Sigmoid colon (tissue), 7 donors: ENCODE data around the gene ATF7. TPM values are rescaled to one million over a fixed set of nuclear protein-coding genes. Genes with fewer than 3 reads are reported as not detected.
A peak's percentile ranks its signal among the peaks of the same experiment; 100 is the strongest.

Experiments used
- DNase-seq: peaks from one replicate; pipeline ENCODE4 v3.0.0-alpha.2; 2019
- H3K27ac ChIP-seq, 4 donors: fragments of 200-600 bp; sonication (generic); one replicate each; pipeline ENCODE4 v1.5.1; 2016 to 2019; ENCODE audit warnings: mild to moderate bottlenecking in 1 of 4
- H3K27me3 ChIP-seq, 3 donors: fragments of 200-600 bp; sonication (generic); one replicate each; pipeline ENCODE4 v1.5.1; 2019; ENCODE audit warnings: mild to moderate bottlenecking in 1 of 3
- H3K36me3 ChIP-seq, 4 donors: fragments of 200-600 bp; sonication (generic); one replicate each; pipeline ENCODE4 v1.5.1; 2016 to 2019
- H3K4me1 ChIP-seq, 4 donors: fragments of 200-600 bp; sonication (generic); one replicate each; pipeline ENCODE4 v1.5.1; 2017 to 2019
- H3K4me3 ChIP-seq, 4 donors: fragments of 200-600 bp; sonication (generic); one replicate each; pipeline ENCODE4 v1.5.1; 2017 to 2019; ENCODE audit warnings: mild to moderate bottlenecking in 2 of 4, moderate library complexity in 1 of 4
- H3K9me3 ChIP-seq, 4 donors: fragments of 200-600 bp in 3 of 4; sonication (generic) in 3 of 4; one replicate each; pipeline versions ENCODE4 v1.5.1 to v1.6.1; 2013 to 2019
- CTCF ChIP-seq, 4 experiments: fragments of 450-650 bp in 3 of 4; fragments of 200-600 bp in 1 of 4; IDR thresholded peaks; one replicate each; pipeline ENCODE4 v1.5.1; 2016 to 2019; ENCODE audit warnings: antibody characterized with exemption in 4 of 4, mild to moderate bottlenecking in 3 of 4, moderate library complexity in 2 of 4
- EP300 ChIP-seq, 4 donors: sonication (generic); formaldehyde crosslinking; IDR thresholded peaks; one replicate each; pipeline ENCODE4 v1.6.1; 2017; ENCODE audit warnings: antibody characterized with exemption in 4 of 4
- POLR2A ChIP-seq, 2 donors: fragments of 450-650 bp; IDR thresholded peaks; one replicate each; pipeline ENCODE4 v1.6.1; 2016; ENCODE audit warnings: antibody characterized with exemption in 2 of 2, mild to moderate bottlenecking in 2 of 2, moderate library complexity in 2 of 2
- POLR2AphosphoS5 ChIP-seq, 4 donors: sonication (generic); formaldehyde crosslinking; IDR thresholded peaks; one replicate each; pipeline ENCODE4 v1.6.1; 2017; ENCODE audit warnings: antibody characterized with exemption in 4 of 4
- WGBS, 2 donors: extraction: QIAGEN DNeasy Blood & Tissue Kit; methylation state at CpG; one replicate each; pipeline ENCODE4 v1.1.7; 2013; 5-methylcytosine and 5-hydroxymethylcytosine counted together
- intact Hi-C: fragments of 100-400 bp; cut with DNase I; formaldehyde crosslinking; loops from one replicate; pipeline ENCODE4 v1.15.1; 2023
- polyA plus RNA-seq, 3 donors: library from polyadenylated mRNA; stranded (reverse); fragments of 200-250 nt; gene quantifications; one replicate each; pipeline ENCODE4 v1.2.3, GENCODE V29; 2013
- total RNA-seq, 4 donors: library from RNA; depleted of rRNA; stranded (reverse); fragments of >200 nt; gene quantifications; one replicate each; pipeline ENCODE4 v1.1.0, GENCODE V29; 2016
- donor health status: healthy with polysubstance abuse.
- donor health status: Bipolar disorder and iron deficiency.
- donor health status: healthy.

The ATF7 gene
- total and polyA plus RNA-seq, 7 donors, result 20.2 to 36.0 (median 22.0) TPM

GRCh38 chr12:53585448-53586125, 40.6 kb downstream of the ATF7 start:
- WGBS, 2 donors, result 88 to 90% methylated on average over 2 of the region's 2 CpGs
- Histone ChIP-seq H3K27ac (no peak overlapping the region), H3K36me3 (no peaks in the 10 kb centered on the region), H3K9me3 (no peaks in the 10 kb centered on the region), H3K4me3 (no peak overlapping the region), H3K4me1 (peaks cover 0 to 27% (median 12%) of the 10 kb centered on the region in 4 donors), H3K27me3 (no peaks in the 10 kb centered on the region)
- no peak for DNase-seq
- intact Hi-C loops, result no loop called here
- no peak for TF ChIP-seq CTCF (IDR thresholded peaks at IDR 0.05)
- no peak for TF ChIP-seq POLR2A (IDR thresholded peaks at IDR 0.05)
- TF ChIP-seq EP300 (IDR thresholded peaks at IDR 0.05), result no peak
- no peak for TF ChIP-seq POLR2AphosphoS5 (IDR thresholded peaks at IDR 0.05)

DNA sequence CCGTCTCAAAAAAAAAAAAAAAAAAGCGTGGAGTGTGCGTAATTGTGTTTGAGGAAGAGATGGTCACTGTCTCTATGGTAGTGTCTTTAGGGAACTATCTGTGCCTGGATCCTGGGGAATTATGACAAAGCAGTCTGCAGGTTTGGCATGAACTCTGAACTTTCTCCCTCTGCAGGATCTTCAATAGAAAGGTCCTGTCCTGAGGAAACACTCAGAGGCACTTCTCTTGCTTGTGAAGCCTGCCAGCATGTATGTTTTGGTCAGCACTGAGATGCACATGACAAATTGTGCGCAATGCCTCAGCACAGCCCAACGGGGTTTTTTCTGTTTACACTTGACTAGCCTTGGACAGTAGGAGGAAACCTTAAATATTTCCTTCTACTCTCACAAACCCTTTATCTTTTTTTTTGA, 46.6 kb downstream of the ATF7 start:
- no peak for TF ChIP-seq EP300 (IDR thresholded peaks at IDR 0.05)
- DNase-seq, result no peak
- intact Hi-C loops, result no loop called here
- 81% methylated on average over 5 of the region's 5 CpGs for WGBS, 2 donors
- H3K9me3 ChIP-seq, result no peaks in the 10 kb centered on the region
- H3K4me3 ChIP-seq, result no peak overlapping the region
- no peaks in the 10 kb centered on the region for H3K27me3 ChIP-seq
- H3K4me1 ChIP-seq, result peaks cover 0 to 24% (median 14%) of the 10 kb centered on the region in 4 donors
- no peaks in the 10 kb centered on the region for H3K36me3 ChIP-seq
- no peak overlapping the region for H3K27ac ChIP-seq

DNA sequence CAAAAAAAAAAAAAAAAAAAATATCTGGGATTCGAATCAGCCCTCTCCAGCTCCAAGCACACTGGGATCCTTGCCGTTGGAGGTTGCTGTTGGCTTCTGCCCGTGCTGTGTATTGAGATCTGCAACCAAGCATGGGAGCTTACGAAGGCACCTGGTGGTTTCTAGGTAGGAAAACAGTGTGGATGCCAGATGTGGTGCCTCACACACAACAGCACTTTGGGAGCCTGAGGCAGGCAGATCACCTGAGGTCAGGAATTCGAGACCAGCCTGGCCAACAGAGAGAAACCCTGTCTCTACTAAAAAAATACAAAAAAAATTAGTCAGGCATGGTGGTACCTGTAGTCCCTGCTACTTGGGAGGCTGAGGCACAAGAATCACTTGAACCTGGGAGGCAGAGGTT, 47.4 kb downstream of the ATF7 start:
- Histone ChIP-seq H3K4me1 (peaks cover 0 to 32% (median 18%) of the 10 kb centered on the region in 4 donors), H3K27ac (no peak overlapping the region), H3K36me3 (no peaks in the 10 kb centered on the region), H3K4me3 (no peak overlapping the region), H3K9me3 (no peaks in the 10 kb centered on the region), H3K27me3 (no peaks in the 10 kb centered on the region)
- intact Hi-C loops, result no loop called here
- TF ChIP-seq POLR2AphosphoS5 (IDR thresholded peaks at IDR 0.05) (no peak), CTCF (IDR thresholded peaks at IDR 0.05) (no peak), EP300 (IDR thresholded peaks at IDR 0.05) (no peak), POLR2A (IDR thresholded peaks at IDR 0.05) (no peak)
- 96% methylated on average over 5 of the region's 5 CpGs for WGBS, 2 donors
- no peak for DNase-seq

DNA sequence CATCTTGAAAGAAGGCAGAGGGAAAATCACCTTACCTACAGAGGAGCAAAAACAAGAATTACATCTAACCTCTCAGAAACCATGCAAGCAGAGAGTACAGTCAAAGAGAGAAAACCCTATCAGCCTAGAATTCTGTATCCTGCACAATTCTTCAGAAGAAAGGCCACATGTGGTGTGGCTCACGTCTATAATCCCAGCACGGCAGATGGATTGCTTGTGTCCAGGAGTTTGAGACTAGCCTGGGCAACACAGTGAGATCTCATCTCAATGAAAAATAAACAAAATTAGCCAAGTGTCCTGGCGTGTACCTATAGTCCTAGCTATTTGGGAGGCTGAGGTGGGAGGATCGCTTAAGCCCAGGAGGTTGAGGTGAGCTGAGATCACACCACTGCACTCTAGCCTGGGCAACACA, 48.2 kb downstream of the ATF7 start:
- no peak for TF ChIP-seq POLR2AphosphoS5 (IDR thresholded peaks at IDR 0.05)
- TF ChIP-seq CTCF (IDR thresholded peaks at IDR 0.05), result no peak
- no peak for TF ChIP-seq EP300 (IDR thresholded peaks at IDR 0.05)
- TF ChIP-seq POLR2A (IDR thresholded peaks at IDR 0.05), result no peak
- intact Hi-C loops, result no loop called here
- Histone ChIP-seq H3K4me1 (peaks cover 0 to 34% (median 19%) of the 10 kb centered on the region in 4 donors), H3K4me3 (no peak overlapping the region), H3K27me3 (no peaks in the 10 kb centered on the region), H3K36me3 (no peaks in the 10 kb centered on the region), H3K9me3 (no peaks in the 10 kb centered on the region), H3K27ac (no peak overlapping the region)
- 91 to 94% methylated on average over 4 of the region's 4 CpGs for WGBS, 2 donors
- DNase-seq, result no peak

DNA sequence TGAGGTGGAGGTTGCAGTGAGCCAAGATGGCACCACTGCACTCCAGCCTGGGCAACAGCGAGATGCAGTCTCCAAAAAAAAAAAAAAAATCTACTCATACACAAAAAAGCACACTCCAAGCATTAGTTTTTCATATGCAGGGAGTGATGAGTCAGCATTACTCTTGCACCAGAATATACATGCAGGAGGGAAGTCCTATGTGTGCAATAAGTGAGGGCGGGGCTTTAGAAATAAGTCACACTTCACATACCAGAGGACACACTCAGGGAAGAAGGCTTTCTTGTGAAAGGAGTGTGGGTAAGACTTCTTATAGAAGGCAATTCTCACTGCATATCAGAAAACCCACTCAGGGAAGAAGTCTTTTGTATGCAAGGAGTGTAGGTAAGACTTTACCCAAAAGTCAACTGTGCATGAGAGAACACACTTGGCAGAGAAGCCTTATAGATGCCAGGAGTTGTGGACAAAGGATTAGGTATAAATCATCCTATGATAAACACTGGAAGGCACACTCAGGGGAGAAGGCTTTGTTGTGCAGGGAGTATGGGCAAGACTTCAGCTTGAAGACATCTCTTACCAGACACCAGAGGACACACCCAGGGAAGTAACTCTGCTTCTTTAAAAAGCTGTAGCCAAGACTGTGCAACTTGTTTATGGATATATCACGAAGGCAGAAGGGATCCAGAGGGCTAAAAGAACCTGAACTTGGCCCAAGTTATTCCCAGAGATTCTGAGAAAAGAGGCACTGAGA, 50.5 kb downstream of the ATF7 start:
- no peak for DNase-seq
- TF ChIP-seq POLR2AphosphoS5 (IDR thresholded peaks at IDR 0.05) (no peak), POLR2A (IDR thresholded peaks at IDR 0.05) (no peak), EP300 (IDR thresholded peaks at IDR 0.05) (no peak), CTCF (IDR thresholded peaks at IDR 0.05) (no peak)
- Histone ChIP-seq H3K9me3 (no peaks in the 10 kb centered on the region), H3K27ac (peak overlapping the region in 3 of 4 donors; percentile 16 to 40 (median 39)), H3K4me3 (no peak overlapping the region), H3K27me3 (no peaks in the 10 kb centered on the region), H3K36me3 (no peaks in the 10 kb centered on the region), H3K4me1 (peaks cover 0 to 34% (median 19%) of the 10 kb centered on the region in 4 donors)
- 65 to 77% methylated on average over 3 of the region's 3 CpGs for WGBS, 2 donors
- intact Hi-C loops, result no loop called here
